IPS-20b (cell line): ENCODE data around the gene MDM1.

ENCODE experiments used
- H3K27ac ChIP-seq: one replicate; pipeline ENCODE4 v1.5.1; 2013; ENCODE audit warnings: low read length
- H3K27me3 ChIP-seq: 2 replicates; pipeline ENCODE4 v1.6.1; 2013; ENCODE audit warnings: mild to moderate bottlenecking, low read length, inconsistent platforms; ENCODE audit not compliant: insufficient read depth
- H3K36me3 ChIP-seq: 2 replicates; pipeline ENCODE4 v1.6.1; 2013; ENCODE audit warnings: low read depth, mild to moderate bottlenecking, inconsistent platforms, low read length, moderate library complexity; ENCODE audit not compliant: insufficient read depth
- H3K4me1 ChIP-seq: 2 replicates; pipeline ENCODE4 v1.6.1; 2013; ENCODE audit warnings: mild to moderate bottlenecking, control low read depth, inconsistent platforms, low read length, moderate library complexity; ENCODE audit not compliant: insufficient read depth
- H3K4me3 ChIP-seq: 2 replicates; pipeline ENCODE4 v1.5.1; 2013; ENCODE audit warnings: mild to moderate bottlenecking, low read length, inconsistent platforms
- H3K9ac ChIP-seq: 2 replicates; pipeline ENCODE4 v1.6.1; 2013; ENCODE audit warnings: low read depth, mild to moderate bottlenecking, inconsistent platforms, low read length, moderate library complexity
- H3K9me3 ChIP-seq: 2 replicates; pipeline ENCODE4 v1.6.1; 2013; ENCODE audit warnings: mild to moderate bottlenecking, low read depth, low read length, inconsistent platforms; ENCODE audit not compliant: insufficient read depth

Gene MDM1

GRCh38 chr12:68331869-68332727 is at the start of gene MDM1:
MDM1 (minus strand) TSS chr12:68332362; CDS start chr12:68332245, 117 bp downstream.
- Histone ChIP-seq H3K9me3 (no peaks in the 10 kb centered on the region), H3K27me3 (no peaks in the 10 kb centered on the region), H3K36me3 (no peaks in the 10 kb centered on the region), H3K27ac (no peak within 1 kb of the TSS), H3K4me3 (peak within 1 kb of the TSS; percentile 93), H3K4me1 (peaks cover 14% of the 10 kb centered on the region; the same call in 1 of the 2 replicates), H3K9ac (peak within 1 kb of the TSS; percentile 88; the same call in 1 of the 2 replicates)

GRCh38 chr12:68381476-68382219 is 49.5 kb upstream of the MDM1 start:
- no peak overlapping the region for H3K27ac ChIP-seq
- H3K9me3 ChIP-seq, result no peaks in the 10 kb centered on the region
- no peaks in the 10 kb centered on the region for H3K36me3 ChIP-seq
- H3K27me3 ChIP-seq, result no peaks in the 10 kb centered on the region
- H3K4me1 ChIP-seq, result peaks cover under 1% of the 10 kb centered on the region; the same call in 1 of the 2 replicates
- no peak overlapping the region for H3K9ac ChIP-seq
- H3K4me3 ChIP-seq, result no peak overlapping the region

GRCh38 chr12:68378872-68379606 is 46.9 kb upstream of the MDM1 start:
- Histone ChIP-seq H3K4me3 (no peak overlapping the region), H3K9ac (no peak overlapping the region), H3K4me1 (peaks cover 5% of the 10 kb centered on the region; the same call in 1 of the 2 replicates), H3K27me3 (no peaks in the 10 kb centered on the region), H3K9me3 (no peaks in the 10 kb centered on the region), H3K36me3 (no peaks in the 10 kb centered on the region), H3K27ac (no peak overlapping the region)

- Histone ChIP-seq H3K27ac (no peak overlapping the region), H3K36me3 (no peaks in the 10 kb centered on the region), H3K4me3 (no peak overlapping the region), H3K9me3 (no peaks in the 10 kb centered on the region), H3K9ac (no peak overlapping the region), H3K4me1 (peaks cover 5% of the 10 kb centered on the region; the same call in 1 of the 2 replicates), H3K27me3 (no peaks in the 10 kb centered on the region)
Observed at GRCh38 chr12:68377881-68378280, 45.7 kb upstream of the MDM1 start.

- no peak overlapping the region for H3K9ac ChIP-seq
- no peaks in the 10 kb centered on the region for H3K36me3 ChIP-seq
- peaks cover 5% of the 10 kb centered on the region; the same call in 1 of the 2 replicates for H3K4me1 ChIP-seq
- no peak overlapping the region for H3K4me3 ChIP-seq
- H3K27me3 ChIP-seq, result no peaks in the 10 kb centered on the region
- H3K27ac ChIP-seq, result no peak overlapping the region
- H3K9me3 ChIP-seq, result no peaks in the 10 kb centered on the region
Observed at GRCh38 chr12:68376901-68377300, 44.7 kb upstream of the MDM1 start.

- no peak overlapping the region for H3K27ac ChIP-seq
- no peak overlapping the region for H3K4me3 ChIP-seq
- no peaks in the 10 kb centered on the region for H3K27me3 ChIP-seq
- H3K4me1 ChIP-seq, result peaks cover 5% of the 10 kb centered on the region; the same call in 1 of the 2 replicates
- no peaks in the 10 kb centered on the region for H3K36me3 ChIP-seq
- no peak overlapping the region for H3K9ac ChIP-seq
- H3K9me3 ChIP-seq, result no peaks in the 10 kb centered on the region
Observed at GRCh38 chr12:68375756-68376695, 43.9 kb upstream of the MDM1 start.

- Histone ChIP-seq H3K27ac (no peak overlapping the region), H3K36me3 (no peaks in the 10 kb centered on the region), H3K4me3 (no peak overlapping the region), H3K4me1 (peaks cover 5% of the 10 kb centered on the region; the same call in 1 of the 2 replicates), H3K9ac (no peak overlapping the region), H3K27me3 (no peaks in the 10 kb centered on the region), H3K9me3 (no peaks in the 10 kb centered on the region)
Observed at GRCh38 chr12:68374307-68374982, 42.3 kb upstream of the MDM1 start.

- H3K9me3 ChIP-seq, result no peaks in the 10 kb centered on the region
- no peaks in the 10 kb centered on the region for H3K27me3 ChIP-seq
- no peaks in the 10 kb centered on the region for H3K36me3 ChIP-seq
- no peaks in the 10 kb centered on the region for H3K4me1 ChIP-seq
- no peak overlapping the region for H3K27ac ChIP-seq
- no peak overlapping the region for H3K4me3 ChIP-seq
- H3K9ac ChIP-seq, result no peak overlapping the region
Observed at GRCh38 chr12:68370667-68371066, 38.5 kb upstream of the MDM1 start.

GRCh38 chr12:68370006-68370590 is 37.9 kb upstream of the MDM1 start:
- H3K9me3 ChIP-seq, result no peaks in the 10 kb centered on the region
- H3K4me1 ChIP-seq, result no peaks in the 10 kb centered on the region; the same call in 1 of the 2 replicates
- no peaks in the 10 kb centered on the region for H3K27me3 ChIP-seq
- H3K9ac ChIP-seq, result no peak overlapping the region
- no peak overlapping the region for H3K27ac ChIP-seq
- H3K4me3 ChIP-seq, result no peak overlapping the region
- H3K36me3 ChIP-seq, result no peaks in the 10 kb centered on the region

GRCh38 chr12:68368327-68368726 is 36.2 kb upstream of the MDM1 start:
- Histone ChIP-seq H3K27me3 (no peaks in the 10 kb centered on the region), H3K27ac (no peak overlapping the region), H3K9me3 (no peaks in the 10 kb centered on the region), H3K4me3 (no peak overlapping the region), H3K36me3 (no peaks in the 10 kb centered on the region), H3K9ac (no peak overlapping the region), H3K4me1 (no peaks in the 10 kb centered on the region; the same call in 1 of the 2 replicates)
